Mammary epithelial cell (primary cell): ENCODE measurements around the gene RALGPS1.

Experiments
- CTCF ChIP-seq, 2 donors: IDR thresholded peaks in 1 of 2; conservative IDR thresholded peaks in 1 of 2; 2 replicates each; pipeline ENCODE4 v1.5.1; 2011 to 2012; ENCODE audit warnings: inconsistent platforms in 2 of 2, low read length in 2 of 2, mild to moderate bottlenecking in 2 of 2, control low read depth in 1 of 2, low read depth in 1 of 2; ENCODE audit not compliant: insufficient read depth in 1 of 2; ENCODE audit errors: extremely low read depth in 1 of 2
- EZH2 ChIP-seq: IDR thresholded peaks from 2 replicates; pipeline ENCODE4 v1.6.1; 2012; ENCODE audit warnings: low read length, inconsistent platforms, borderline replicate concordance

DNA sequence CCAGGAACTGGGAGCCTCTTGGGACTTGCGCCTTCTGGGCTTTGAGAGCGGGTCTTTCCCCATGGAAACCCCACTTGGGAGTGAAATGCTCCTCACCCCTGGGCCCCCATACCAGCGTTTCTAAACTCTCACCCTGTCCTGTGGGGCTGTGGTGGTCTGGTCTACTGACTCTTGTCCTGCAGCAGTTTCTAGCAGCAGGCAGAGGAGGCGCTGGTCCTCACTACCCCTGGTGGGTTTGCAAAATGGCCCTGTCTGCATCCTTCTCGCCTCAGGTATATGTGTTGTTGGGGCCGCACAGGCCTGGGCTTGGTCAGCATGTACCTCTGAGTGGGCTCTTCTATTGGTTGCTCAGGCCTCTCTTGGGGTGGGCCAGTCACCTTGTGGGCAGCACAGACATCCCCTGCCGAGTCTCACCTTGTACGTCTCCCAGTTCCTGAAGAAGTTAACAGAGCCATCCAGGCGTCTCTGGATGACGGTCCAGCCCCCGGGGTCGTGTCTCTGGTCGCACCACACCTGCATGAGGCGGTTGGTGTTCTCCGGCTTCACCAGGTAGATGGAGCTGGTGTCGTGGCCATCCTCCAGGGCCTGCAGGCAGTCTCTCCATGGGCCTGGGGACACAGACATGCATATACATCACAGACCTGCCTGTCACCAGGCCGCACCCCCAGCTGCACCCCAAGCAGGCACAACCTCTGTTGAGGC lies 178.9 kb downstream of the RALGPS1 start:
- TF ChIP-seq CTCF (conservative IDR thresholded peaks at IDR 0.05 in 1 of 2, IDR thresholded peaks at IDR 0.05 in 1 of 2; ENCODE audit: extremely low read depth in 1 of 2, insufficient read depth in 1 of 2, low read depth in 1 of 2, low read length in 2 of 2) (no peak), EZH2 (no peak)
